HG02885 (cell line): ENCODE measurements around the gene CFAP46.

Source experiments
- ATAC-seq: cut with Tn5 transposase; IDR thresholded peaks from one replicate; pipeline ENCODE4 v1.9.1; 2021; ENCODE audit warnings: mild to moderate bottlenecking; ENCODE audit not compliant: unreplicated experiment, poor library complexity

Gene CFAP46

GRCh38 chr10:132764108-132764507 is 178.3 kb downstream of the CFAP46 start:
- ATAC-seq, result no peak

- ATAC-seq, result no peak
Observed at GRCh38 chr10:132763545-132763944, 178.8 kb downstream of the CFAP46 start.

- no peak for ATAC-seq
Observed at GRCh38 chr10:132762267-132762666, 180.1 kb downstream of the CFAP46 start.

- no peak for ATAC-seq
Observed at GRCh38 chr10:132761395-132762060, 180.8 kb downstream of the CFAP46 start.

GRCh38 chr10:132758865-132759264 is 183.5 kb downstream of the CFAP46 start:
- ATAC-seq, result no peak
